BJ (cell line): ENCODE data around the gene STK26. TPM values are rescaled to one million over a fixed set of nuclear protein-coding genes. Genes with fewer than 3 reads are reported as not detected.

Source experiments
- CTCF ChIA-PET: fragments of 350-600 bp; formaldehyde crosslinking; extraction: SDS; loops from one replicate; lab custom pipeline; 2021; ENCODE audit warnings: antibody characterized with exemption, inconsistent platforms; lab: Yijun Ruan, JAX
- POLR2A ChIA-PET: fragments of 300-600 bp; sonication (Branson Sonifier 250); formaldehyde crosslinking; extraction: SDS; loops from one replicate; lab custom pipeline; 2021; ENCODE audit warnings: antibody characterized with exemption; lab: Charles Lee
- DNase-seq: peaks from one replicate; pipeline ENCODE4 v3.0.0-alpha.2; 2011; ENCODE audit warnings: low read depth
- H3K27me3 ChIP-seq: 2 replicates; pipeline ENCODE4 v1.6.0; 2011; ENCODE audit warnings: low read length; ENCODE audit not compliant: control insufficient read depth, insufficient read depth
- H3K36me3 ChIP-seq: 2 replicates; pipeline ENCODE4 v1.5.1; 2011; ENCODE audit warnings: low read length; ENCODE audit not compliant: control insufficient read depth, insufficient read depth
- H3K4me3 ChIP-seq: 2 replicates; pipeline ENCODE4 v1.5.1; 2011; ENCODE audit warnings: low read depth, mild to moderate bottlenecking, control low read depth, low read length
- CTCF ChIP-seq: IDR thresholded peaks from 2 replicates; pipeline ENCODE4 v1.5.1; 2011; ENCODE audit warnings: low read depth, mild to moderate bottlenecking, control low read depth, inconsistent platforms, low read length, moderate library complexity; ENCODE audit not compliant: insufficient read depth
- polyA minus RNA-seq: library from RNA; depleted of rRNA, polyadenylated mRNA; stranded (reverse); fragments of >200 nt; gene quantifications from 2 replicates; pipeline ENCODE4 v1.2.3, GENCODE V29; 2011; rRNA and poly(A)+ RNA removed
- polyA plus RNA-seq: library from polyadenylated mRNA; depleted of rRNA; stranded (reverse); fragments of >200 nt; gene quantifications from 2 replicates; pipeline ENCODE4 v1.2.3, GENCODE V29; 2011; rRNA removed

Gene STK26
- polyA plus RNA-seq (0.67 and 1.3 TPM in 2 replicates), polyA minus RNA-seq (0.26 and 0.38 TPM in 2 replicates)

GRCh38 chrX:132022967-132023895, at the start of gene STK26:
TSS of gene STK26 (plus strand) at chrX:132023302. CDS start at chrX:132023618, 316 bp downstream.
- ChIA-PET POLR2A (no interaction called here), CTCF (no interaction called here)
- no peak for TF ChIP-seq CTCF
- Histone ChIP-seq H3K36me3 (no peaks in the 10 kb centered on the region), H3K4me3 (peak within 1 kb of the TSS; percentile 50), H3K27me3 (peaks cover 3% of the 10 kb centered on the region; the same call in 1 of the 2 replicates)
- no peak for DNase-seq

DNA sequence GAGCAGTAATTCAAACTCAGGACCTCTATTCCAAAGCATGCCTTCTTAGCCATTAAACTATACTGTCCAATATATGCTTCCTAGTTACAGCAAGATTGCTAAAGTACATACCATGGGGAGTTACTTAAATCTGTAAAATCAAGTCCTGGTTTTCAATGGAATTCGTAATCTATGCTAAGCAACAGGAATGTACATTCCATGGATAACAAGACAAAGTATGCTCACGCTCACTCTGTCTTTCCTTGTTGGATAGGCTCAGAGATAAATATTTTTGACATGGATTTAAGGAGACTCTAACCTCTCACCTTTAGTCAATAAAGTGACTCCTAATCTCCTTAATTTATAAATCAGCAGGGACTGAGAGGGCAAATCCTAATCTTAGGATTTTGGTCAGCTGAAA, 47.3 kb upstream of the STK26 start:
- Histone ChIP-seq H3K27me3 (no peaks in the 10 kb centered on the region), H3K4me3 (no peak overlapping the region), H3K36me3 (no peaks in the 10 kb centered on the region)
- no peak for TF ChIP-seq CTCF
- DNase-seq, result no peak
- POLR2A ChIA-PET, result no interaction called here
- CTCF ChIA-PET, result interaction anchor here (0.6 kb wide), 1 partner anchor 436 kb away, joined by 3 read pairs; no protein-coding TSS in a partner anchor

DNA sequence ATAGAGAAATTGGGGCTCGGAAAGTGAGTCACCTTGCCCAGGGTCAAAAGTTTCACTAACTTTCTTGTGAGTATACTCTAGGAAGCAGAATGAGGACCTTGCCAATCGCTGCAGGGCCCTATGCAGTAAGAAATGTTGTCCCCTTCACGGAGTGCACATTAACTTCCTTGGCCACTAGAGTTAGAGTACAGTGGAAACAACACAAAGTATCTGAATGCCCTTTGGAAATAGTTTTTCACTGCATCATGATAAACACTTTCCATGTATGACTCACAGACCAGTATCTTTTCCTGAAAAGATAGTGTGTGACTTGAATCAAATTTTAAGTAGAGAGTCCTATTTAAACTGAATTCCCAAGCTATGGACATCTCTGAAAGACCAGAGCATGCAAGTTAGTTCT, 45.5 kb upstream of the STK26 start:
- ChIA-PET POLR2A (no interaction called here), CTCF (no interaction called here)
- no peak for DNase-seq
- H3K4me3 ChIP-seq, result no peak overlapping the region
- H3K36me3 ChIP-seq, result no peaks in the 10 kb centered on the region
- H3K27me3 ChIP-seq, result no peaks in the 10 kb centered on the region
- no peak for TF ChIP-seq CTCF

DNA sequence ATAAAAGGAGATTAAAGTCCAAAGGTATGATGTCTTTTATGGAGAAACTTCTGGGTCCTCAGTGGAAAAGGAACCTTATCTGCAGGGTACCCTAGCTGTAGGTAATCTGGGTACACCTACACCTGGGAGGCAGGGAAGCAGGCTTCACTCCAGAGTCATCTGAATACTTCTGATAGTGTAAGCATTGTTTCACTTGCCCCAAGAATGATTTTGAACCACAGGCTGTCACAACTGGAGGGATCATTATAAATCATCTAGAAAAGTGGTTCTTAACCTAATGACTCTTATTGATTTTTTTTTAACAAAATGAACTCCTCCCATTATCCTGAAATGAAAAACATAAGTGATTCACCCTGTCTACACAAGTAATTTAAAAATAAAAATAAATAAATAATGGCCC, 44.0 kb upstream of the STK26 start:
- Histone ChIP-seq H3K36me3 (no peaks in the 10 kb centered on the region), H3K4me3 (no peak overlapping the region), H3K27me3 (no peaks in the 10 kb centered on the region)
- no peak for TF ChIP-seq CTCF
- CTCF ChIA-PET, result no interaction called here
- POLR2A ChIA-PET, result no interaction called here
- no peak for DNase-seq

DNA sequence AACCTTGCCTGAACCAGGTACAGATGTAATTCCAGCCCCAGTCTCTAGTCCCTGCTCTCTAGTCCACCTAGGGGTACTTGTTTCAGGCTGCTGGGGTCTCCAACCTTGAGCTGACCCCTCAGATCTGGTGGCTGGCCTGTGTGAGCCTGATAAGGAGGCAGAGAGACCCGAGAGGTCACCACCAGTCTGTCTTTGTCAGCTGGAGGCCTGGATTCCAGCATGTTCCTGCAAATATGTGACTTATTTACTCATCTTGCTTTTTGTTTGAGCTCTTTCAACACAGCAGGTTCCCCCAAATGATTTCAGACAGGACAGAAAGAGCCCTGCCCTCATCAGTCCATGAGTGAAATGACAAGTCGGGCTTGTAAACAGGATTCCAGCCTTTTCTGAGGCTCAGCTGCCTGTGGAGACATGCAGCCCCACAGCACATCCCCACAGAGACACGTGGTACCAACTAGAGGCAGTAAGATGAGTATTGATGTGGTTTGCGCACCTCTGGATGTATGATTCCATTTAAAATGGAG, 37.5 kb upstream of the STK26 start:
- CTCF ChIA-PET, result no interaction called here
- POLR2A ChIA-PET, result no interaction called here

More for the DNA sequence above, 37.5 kb upstream of the STK26 start:
- TF ChIP-seq CTCF, result no peak
- no peak for DNase-seq
- no peaks in the 10 kb centered on the region for H3K36me3 ChIP-seq
- H3K4me3 ChIP-seq, result no peak overlapping the region
- no peaks in the 10 kb centered on the region for H3K27me3 ChIP-seq
